NOMO-1 treated with DMSO at 0.1 percent for 48 hours (cell line): ENCODE measurements around the gene CACNA1S.

Experiments used
- DNase-seq: peaks from one replicate; lab custom pipeline; 2025; ENCODE audit not compliant: unreplicated experiment; lab: John Stamatoyannopoulos, UW

Gene CACNA1S

DNA sequence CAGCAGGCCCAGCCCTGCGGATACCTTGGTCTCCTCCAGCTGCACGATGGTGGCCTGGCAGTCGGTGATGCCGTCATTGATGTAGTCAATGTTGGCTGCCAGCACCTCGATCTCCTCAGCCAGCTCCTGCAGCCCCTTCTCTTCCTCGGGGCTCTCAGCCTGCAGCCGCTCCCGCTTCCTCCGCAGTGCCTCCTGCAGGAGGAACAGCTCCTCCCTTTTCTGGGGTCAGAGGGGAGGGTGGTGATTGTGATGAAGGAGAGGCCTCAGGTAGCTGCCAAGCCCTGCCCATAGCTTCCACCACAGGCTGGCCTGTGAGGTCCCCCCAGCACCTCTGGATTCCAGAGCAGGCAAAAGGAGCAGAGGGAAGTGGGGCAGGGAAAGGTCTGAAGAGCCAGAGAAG, 122.1 kb downstream of the CACNA1S start:
- no peak for DNase-seq
